ENCODE results near the gene NDUFV1. TPM values are rescaled to one million over a fixed set of nuclear protein-coding genes. Genes with fewer than 3 reads are reported as not detected.

NDUFV1 gene
- polyA plus RNA-seq, 1 of the 3 experiments (the other 2 are of a cell fraction) = 278 TPM

DNA sequence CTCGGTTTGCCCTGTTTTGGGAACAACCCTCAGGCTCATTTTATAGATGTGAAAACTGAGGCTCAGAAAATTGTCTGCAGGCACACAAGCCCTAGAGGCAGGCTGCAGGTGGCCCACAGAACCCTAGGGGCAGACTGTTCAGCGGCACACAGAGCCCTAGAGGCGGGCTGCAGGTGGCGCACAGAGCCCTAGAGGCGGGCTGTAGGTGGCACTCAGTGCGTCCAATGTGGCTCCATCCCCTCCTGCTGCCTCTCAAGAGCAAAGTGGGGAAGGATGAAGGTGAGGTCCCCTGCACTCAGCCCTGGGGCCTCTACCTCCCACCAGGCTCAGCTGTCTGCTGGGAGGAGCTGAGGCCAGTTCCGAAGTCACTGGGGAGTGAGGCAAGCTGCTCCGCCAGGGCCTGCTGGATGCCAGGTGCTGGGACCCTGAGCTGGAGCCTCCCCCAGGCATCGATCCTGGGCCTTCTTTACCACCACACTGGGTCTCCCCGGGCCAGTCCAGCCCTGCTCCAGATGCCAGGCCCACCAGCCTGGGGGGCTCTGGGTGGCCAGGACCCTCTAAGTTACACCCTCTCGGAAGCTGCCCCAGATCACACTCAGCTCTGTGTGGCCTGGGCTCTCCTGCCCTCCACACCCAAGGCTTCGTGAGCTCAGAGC is 41.5 kb downstream of the NDUFV1 start (continued):
- TF ChIP-seq TEAD4 (IDR thresholded peaks at IDR 0.05; ENCODE audit: borderline replicate concordance, insufficient read depth) = no peak

DNA sequence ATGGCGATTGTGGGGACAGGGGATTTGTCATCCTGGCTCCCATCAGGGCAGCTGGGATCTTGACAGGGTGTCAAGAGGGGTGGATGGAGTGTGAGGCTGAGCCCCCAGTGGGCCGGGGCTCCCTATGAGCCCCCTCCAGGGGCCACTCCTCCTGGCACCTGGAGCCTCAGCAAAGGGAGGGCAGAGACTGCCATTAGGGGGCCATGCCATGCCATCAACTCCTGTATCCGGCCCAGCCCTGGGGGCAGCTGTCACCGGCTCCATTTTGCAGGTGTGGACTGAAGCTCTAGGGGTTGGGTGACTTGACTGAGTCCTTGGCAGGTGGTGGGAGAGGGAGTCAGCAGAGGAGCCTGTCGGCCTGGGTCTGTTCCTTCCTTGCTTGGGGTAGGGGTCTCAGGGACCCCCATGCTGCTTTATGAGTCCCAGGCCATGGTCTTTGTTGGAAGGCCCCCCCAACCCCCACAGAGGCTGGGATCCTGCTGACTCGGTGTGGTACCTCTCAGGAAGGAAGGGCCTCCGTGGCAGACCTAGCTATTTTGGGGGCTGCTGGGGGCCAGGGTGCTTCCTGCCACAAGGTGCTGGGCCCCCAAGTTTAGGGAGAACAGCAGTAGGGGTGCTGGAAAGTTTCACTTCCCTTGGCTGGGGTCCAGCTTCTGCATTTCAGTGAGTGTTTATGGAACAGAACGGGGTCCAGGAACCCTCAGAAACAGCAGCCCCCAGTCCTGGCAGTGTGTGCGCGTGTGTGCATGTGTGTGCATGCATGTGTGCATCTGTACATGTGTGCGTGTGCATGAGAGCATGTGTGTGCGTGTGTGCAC is 42.3 kb downstream of the NDUFV1 start:
- H3K9me2 ChIP-seq = no peaks in the 10 kb centered on the region
- H2AFZ ChIP-seq (ENCODE audit: low read depth) = no peak overlapping the region
- no peak overlapping the region for H3K4me3 ChIP-seq (ENCODE audit: low read depth in 2 of 2, low read length in 1 of 2)
- DNase-seq = no peak
- H3K9ac ChIP-seq = no peak overlapping the region
- H3K9me3 ChIP-seq = no peaks in the 10 kb centered on the region
- no peaks in the 10 kb centered on the region for H3K36me3 ChIP-seq (replicated peaks in 1 of 2; ENCODE audit: control insufficient read depth in 1 of 2, insufficient read depth in 2 of 2, low read length in 1 of 2)
- no peaks in the 10 kb centered on the region for H3K27me3 ChIP-seq (ENCODE audit: insufficient read depth)
- no peak overlapping the region for H3K27ac ChIP-seq (ENCODE audit: low read depth in 2 of 2, low read length in 1 of 2)
- ChIA-PET CTCF (interaction anchor here (0.6 to 21.6 kb wide), 5 partner anchors 10 to 35 kb away, joined by 3 to 308 read pairs (median 6); partner anchors contain the start of genes NUDT8 and TBX10), POLR2A (interaction anchor here (1.1 kb wide), 1 partner anchor 19 kb away, joined by 3 read pairs; the partner anchor contains the start of gene NUDT8)
- no peaks in the 10 kb centered on the region for H3F3A ChIP-seq (replicated peaks; ENCODE audit: insufficient read depth)
- no peaks in the 10 kb centered on the region for H4K20me1 ChIP-seq (ENCODE audit: insufficient read depth)
- no peak for TF ChIP-seq ELF1 (IDR thresholded peaks at IDR 0.05)
- TF ChIP-seq POLR2AphosphoS5 (IDR thresholded peaks at IDR 0.05; ENCODE audit: low read depth, low read length) = no peak
- TF ChIP-seq, protein P1, sequence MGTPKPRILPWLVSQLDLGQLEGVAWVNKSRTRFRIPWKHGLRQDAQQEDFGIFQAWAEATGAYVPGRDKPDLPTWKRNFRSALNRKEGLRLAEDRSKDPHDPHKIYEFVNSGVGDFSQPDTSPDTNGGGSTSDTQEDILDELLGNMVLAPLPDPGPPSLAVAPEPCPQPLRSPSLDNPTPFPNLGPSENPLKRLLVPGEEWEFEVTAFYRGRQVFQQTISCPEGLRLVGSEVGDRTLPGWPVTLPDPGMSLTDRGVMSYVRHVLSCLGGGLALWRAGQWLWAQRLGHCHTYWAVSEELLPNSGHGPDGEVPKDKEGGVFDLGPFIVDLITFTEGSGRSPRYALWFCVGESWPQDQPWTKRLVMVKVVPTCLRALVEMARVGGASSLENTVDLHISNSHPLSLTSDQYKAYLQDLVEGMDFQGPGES (IDR thresholded peaks at IDR 0.05; ENCODE audit: low read depth, low read length) = no peak
- no peak for TF ChIP-seq MEF2A (IDR thresholded peaks at IDR 0.05; ENCODE audit: borderline replicate concordance, low read depth)
- TF ChIP-seq, protein P2, sequence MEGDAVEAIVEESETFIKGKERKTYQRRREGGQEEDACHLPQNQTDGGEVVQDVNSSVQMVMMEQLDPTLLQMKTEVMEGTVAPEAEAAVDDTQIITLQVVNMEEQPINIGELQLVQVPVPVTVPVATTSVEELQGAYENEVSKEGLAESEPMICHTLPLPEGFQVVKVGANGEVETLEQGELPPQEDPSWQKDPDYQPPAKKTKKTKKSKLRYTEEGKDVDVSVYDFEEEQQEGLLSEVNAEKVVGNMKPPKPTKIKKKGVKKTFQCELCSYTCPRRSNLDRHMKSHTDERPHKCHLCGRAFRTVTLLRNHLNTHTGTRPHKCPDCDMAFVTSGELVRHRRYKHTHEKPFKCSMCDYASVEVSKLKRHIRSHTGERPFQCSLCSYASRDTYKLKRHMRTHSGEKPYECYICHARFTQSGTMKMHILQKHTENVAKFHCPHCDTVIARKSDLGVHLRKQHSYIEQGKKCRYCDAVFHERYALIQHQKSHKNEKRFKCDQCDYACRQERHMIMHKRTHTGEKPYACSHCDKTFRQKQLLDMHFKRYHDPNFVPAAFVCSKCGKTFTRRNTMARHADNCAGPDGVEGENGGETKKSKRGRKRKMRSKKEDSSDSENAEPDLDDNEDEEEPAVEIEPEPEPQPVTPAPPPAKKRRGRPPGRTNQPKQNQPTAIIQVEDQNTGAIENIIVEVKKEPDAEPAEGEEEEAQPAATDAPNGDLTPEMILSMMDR (IDR thresholded peaks at IDR 0.05) = no peak
- TF ChIP-seq FOXM1 (IDR thresholded peaks at IDR 0.05; ENCODE audit: low read depth) = no peak
- TF ChIP-seq NRF1 (IDR thresholded peaks at IDR 0.05; ENCODE audit: low read depth, low read length) = no peak
- TF ChIP-seq SMC3 (IDR thresholded peaks at IDR 0.05; ENCODE audit: low read depth, low read length) = no peak
- no peak for TF ChIP-seq YY1 (IDR thresholded peaks at IDR 0.05; ENCODE audit: low read depth)
- TF ChIP-seq, protein P3, sequence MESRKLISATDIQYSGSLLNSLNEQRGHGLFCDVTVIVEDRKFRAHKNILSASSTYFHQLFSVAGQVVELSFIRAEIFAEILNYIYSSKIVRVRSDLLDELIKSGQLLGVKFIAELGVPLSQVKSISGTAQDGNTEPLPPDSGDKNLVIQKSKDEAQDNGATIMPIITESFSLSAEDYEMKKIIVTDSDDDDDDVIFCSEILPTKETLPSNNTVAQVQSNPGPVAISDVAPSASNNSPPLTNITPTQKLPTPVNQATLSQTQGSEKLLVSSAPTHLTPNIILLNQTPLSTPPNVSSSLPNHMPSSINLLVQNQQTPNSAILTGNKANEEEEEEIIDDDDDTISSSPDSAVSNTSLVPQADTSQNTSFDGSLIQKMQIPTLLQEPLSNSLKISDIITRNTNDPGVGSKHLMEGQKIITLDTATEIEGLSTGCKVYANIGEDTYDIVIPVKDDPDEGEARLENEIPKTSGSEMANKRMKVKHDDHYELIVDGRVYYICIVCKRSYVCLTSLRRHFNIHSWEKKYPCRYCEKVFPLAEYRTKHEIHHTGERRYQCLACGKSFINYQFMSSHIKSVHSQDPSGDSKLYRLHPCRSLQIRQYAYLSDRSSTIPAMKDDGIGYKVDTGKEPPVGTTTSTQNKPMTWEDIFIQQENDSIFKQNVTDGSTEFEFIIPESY (IDR thresholded peaks at IDR 0.05; ENCODE audit: borderline replicate concordance, low read depth) = no peak
- no peak for TF ChIP-seq NFIC (IDR thresholded peaks at IDR 0.05; ENCODE audit: borderline replicate concordance)
- TF ChIP-seq, protein P4, sequence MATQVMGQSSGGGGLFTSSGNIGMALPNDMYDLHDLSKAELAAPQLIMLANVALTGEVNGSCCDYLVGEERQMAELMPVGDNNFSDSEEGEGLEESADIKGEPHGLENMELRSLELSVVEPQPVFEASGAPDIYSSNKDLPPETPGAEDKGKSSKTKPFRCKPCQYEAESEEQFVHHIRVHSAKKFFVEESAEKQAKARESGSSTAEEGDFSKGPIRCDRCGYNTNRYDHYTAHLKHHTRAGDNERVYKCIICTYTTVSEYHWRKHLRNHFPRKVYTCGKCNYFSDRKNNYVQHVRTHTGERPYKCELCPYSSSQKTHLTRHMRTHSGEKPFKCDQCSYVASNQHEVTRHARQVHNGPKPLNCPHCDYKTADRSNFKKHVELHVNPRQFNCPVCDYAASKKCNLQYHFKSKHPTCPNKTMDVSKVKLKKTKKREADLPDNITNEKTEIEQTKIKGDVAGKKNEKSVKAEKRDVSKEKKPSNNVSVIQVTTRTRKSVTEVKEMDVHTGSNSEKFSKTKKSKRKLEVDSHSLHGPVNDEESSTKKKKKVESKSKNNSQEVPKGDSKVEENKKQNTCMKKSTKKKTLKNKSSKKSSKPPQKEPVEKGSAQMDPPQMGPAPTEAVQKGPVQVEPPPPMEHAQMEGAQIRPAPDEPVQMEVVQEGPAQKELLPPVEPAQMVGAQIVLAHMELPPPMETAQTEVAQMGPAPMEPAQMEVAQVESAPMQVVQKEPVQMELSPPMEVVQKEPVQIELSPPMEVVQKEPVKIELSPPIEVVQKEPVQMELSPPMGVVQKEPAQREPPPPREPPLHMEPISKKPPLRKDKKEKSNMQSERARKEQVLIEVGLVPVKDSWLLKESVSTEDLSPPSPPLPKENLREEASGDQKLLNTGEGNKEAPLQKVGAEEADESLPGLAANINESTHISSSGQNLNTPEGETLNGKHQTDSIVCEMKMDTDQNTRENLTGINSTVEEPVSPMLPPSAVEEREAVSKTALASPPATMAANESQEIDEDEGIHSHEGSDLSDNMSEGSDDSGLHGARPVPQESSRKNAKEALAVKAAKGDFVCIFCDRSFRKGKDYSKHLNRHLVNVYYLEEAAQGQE (IDR thresholded peaks at IDR 0.05; ENCODE audit: low read depth, low read length) = no peak
- no peak for TF ChIP-seq MXI1 (IDR thresholded peaks at IDR 0.05; ENCODE audit: low read depth, low read length)
- TF ChIP-seq TAF1 (IDR thresholded peaks at IDR 0.05; ENCODE audit: borderline replicate concordance, low read depth, low read length) = no peak
- H3K4me2 ChIP-seq = no peak overlapping the region
- WGBS (ENCODE audit: low lambda C conversion rate) = 79% methylated on average over 6 of the region's 12 CpGs
- no peaks in the 10 kb centered on the region for H3K79me2 ChIP-seq (ENCODE audit: insufficient read depth)
- H3K4me1 ChIP-seq (ENCODE audit: control insufficient read depth in 1 of 2, insufficient read depth in 2 of 2, low read depth in 1 of 2, low read length in 1 of 2) = no peaks in the 10 kb centered on the region; a peak in 1 of 4 replicates
